ENCODE data around the gene HSPA12A.

The HSPA12A gene

DNA sequence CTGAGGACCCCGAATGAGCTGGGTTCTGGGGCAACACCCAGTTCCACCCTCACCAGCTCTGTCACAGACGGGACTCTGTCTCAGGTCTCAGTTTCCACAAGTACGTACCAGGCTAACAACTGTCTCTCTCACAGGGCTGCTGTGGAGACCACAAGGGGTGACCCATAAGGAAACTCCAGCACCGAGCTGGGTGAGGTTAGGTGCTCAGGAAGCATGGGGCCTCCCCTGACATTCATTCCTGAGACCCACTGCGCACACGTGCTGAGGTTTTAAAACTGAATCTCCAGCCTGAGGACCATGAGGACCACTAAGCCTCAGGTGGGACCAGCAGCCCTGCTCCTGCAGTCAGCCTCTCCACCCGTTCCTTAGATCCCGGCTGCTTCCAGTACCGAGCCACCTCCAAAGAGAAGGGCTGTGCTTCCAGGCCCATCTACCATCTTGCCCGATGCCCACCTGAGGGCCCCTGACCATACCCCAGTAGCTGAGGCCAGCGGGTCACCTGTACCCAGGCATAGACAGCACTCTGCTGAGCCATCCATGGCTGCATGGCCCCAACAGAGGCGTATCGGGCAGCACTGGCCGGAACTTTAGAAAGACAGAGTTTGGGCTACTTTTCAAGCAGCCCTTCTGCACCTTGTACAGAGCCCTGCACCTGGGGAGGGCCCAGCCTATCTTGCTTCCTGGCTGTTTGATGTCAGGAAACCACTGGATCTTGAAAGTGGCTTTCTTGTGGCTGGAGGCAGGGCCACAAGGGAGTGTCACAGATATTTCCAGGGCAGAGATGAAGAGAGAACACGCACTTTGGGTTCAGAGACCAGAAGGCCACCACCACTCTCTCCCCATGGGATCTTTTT lies 18.7 kb downstream of the HSPA12A start:
- Histone ChIP-seq H3K9me3 (replicated peaks; ENCODE audit: insufficient read depth, low read length) (no peaks in the 10 kb centered on the region), H3K9me2 (replicated peaks; ENCODE audit: insufficient read depth, low read length) (no peaks in the 10 kb centered on the region), H3K4me1 (ENCODE audit: low read length) (peaks cover 37% of the 10 kb centered on the region), H4K20me1 (ENCODE audit: insufficient read depth, low read length) (no peaks in the 10 kb centered on the region), H3K27ac (ENCODE audit: low read length) (peak overlapping the region; percentile 33; the same call in 1 of the 2 replicates), H3K9ac (ENCODE audit: low read length) (no peak overlapping the region), H3K79me2 (ENCODE audit: low read length) (no peaks in the 10 kb centered on the region), H3K36me3 (replicated peaks; ENCODE audit: insufficient read depth, low read length) (no peaks in the 10 kb centered on the region), H3F3A (ENCODE audit: insufficient read depth, low read length) (peaks cover 4% of the 10 kb centered on the region), H3K4me2 (ENCODE audit: low read depth, low read length) (peak overlapping the region; percentile 76), H3K4me3 (ENCODE audit: low read length) (0 out of 2 replicates have a peak overlapping the region, but pooled peaks have one; percentile 24), H3K27me3 (replicated peaks; ENCODE audit: insufficient read depth, low read length) (no peaks in the 10 kb centered on the region), H2AFZ (ENCODE audit: low read length) (no peak overlapping the region)
- DNase-seq = peak; percentile 87
- TF ChIP-seq EZH2 (optimal IDR thresholded peaks at IDR 0.05; ENCODE audit: low read depth, low read length) = no peak
- no peak for TF ChIP-seq EZH2phosphoT487 (IDR thresholded peaks at IDR 0.05; ENCODE audit: low read length)
- TF ChIP-seq CTCF (IDR thresholded peaks at IDR 0.05; ENCODE audit: low read length) = no peak

- Histone ChIP-seq H4K20me1 (ENCODE audit: insufficient read depth, low read length) (no peaks in the 10 kb centered on the region), H3K27me3 (replicated peaks; ENCODE audit: insufficient read depth, low read length) (no peaks in the 10 kb centered on the region), H3K9ac (ENCODE audit: low read length) (no peak overlapping the region), H2AFZ (ENCODE audit: low read length) (no peak overlapping the region), H3K9me2 (replicated peaks; ENCODE audit: insufficient read depth, low read length) (no peaks in the 10 kb centered on the region), H3K4me1 (ENCODE audit: low read length) (peaks cover 37% of the 10 kb centered on the region), H3F3A (ENCODE audit: insufficient read depth, low read length) (peaks cover 4% of the 10 kb centered on the region), H3K4me2 (ENCODE audit: low read depth, low read length) (no peak overlapping the region), H3K9me3 (replicated peaks; ENCODE audit: insufficient read depth, low read length) (no peaks in the 10 kb centered on the region), H3K4me3 (ENCODE audit: low read length) (no peak overlapping the region), H3K79me2 (ENCODE audit: low read length) (no peaks in the 10 kb centered on the region), H3K36me3 (replicated peaks; ENCODE audit: insufficient read depth, low read length) (no peaks in the 10 kb centered on the region), H3K27ac (ENCODE audit: low read length) (no peak overlapping the region)
- TF ChIP-seq CTCF (IDR thresholded peaks at IDR 0.05; ENCODE audit: low read length) = no peak
- no peak for TF ChIP-seq EZH2phosphoT487 (IDR thresholded peaks at IDR 0.05; ENCODE audit: low read length)
- no peak for TF ChIP-seq EZH2 (optimal IDR thresholded peaks at IDR 0.05; ENCODE audit: low read depth, low read length)
- DNase-seq = no peak
Measured at GRCh38 chr10:116722736-116723427, 19.5 kb downstream of the HSPA12A start.

- Histone ChIP-seq H3K9me2 (replicated peaks; ENCODE audit: insufficient read depth, low read length) (no peaks in the 10 kb centered on the region), H3K4me1 (ENCODE audit: low read length) (peaks cover 37% of the 10 kb centered on the region), H3K4me3 (ENCODE audit: low read length) (no peak overlapping the region), H3K27ac (ENCODE audit: low read length) (no peak overlapping the region), H4K20me1 (ENCODE audit: insufficient read depth, low read length) (no peaks in the 10 kb centered on the region), H3F3A (ENCODE audit: insufficient read depth, low read length) (peaks cover 4% of the 10 kb centered on the region), H3K9me3 (replicated peaks; ENCODE audit: insufficient read depth, low read length) (no peaks in the 10 kb centered on the region), H3K79me2 (ENCODE audit: low read length) (no peaks in the 10 kb centered on the region), H3K27me3 (replicated peaks; ENCODE audit: insufficient read depth, low read length) (no peaks in the 10 kb centered on the region), H2AFZ (ENCODE audit: low read length) (no peak overlapping the region), H3K9ac (ENCODE audit: low read length) (no peak overlapping the region), H3K4me2 (ENCODE audit: low read depth, low read length) (no peak overlapping the region), H3K36me3 (replicated peaks; ENCODE audit: insufficient read depth, low read length) (no peaks in the 10 kb centered on the region)
- TF ChIP-seq EZH2phosphoT487 (IDR thresholded peaks at IDR 0.05; ENCODE audit: low read length) (no peak), CTCF (IDR thresholded peaks at IDR 0.05; ENCODE audit: low read length) (no peak), EZH2 (optimal IDR thresholded peaks at IDR 0.05; ENCODE audit: low read depth, low read length) (no peak)
- no peak for DNase-seq
Measured at GRCh38 chr10:116721547-116722392, 20.6 kb downstream of the HSPA12A start.

All from MM.1S (cell line).